Fibroblast of villous mesenchyme (primary cell): ENCODE measurements around the gene ANKRD11. TPM values are rescaled to one million over a fixed set of nuclear protein-coding genes. Genes with fewer than 3 reads are reported as not detected.
A peak's percentile ranks its signal among the peaks of the same experiment; 100 is the strongest.
"Not testable (repeated sequence)": the region's sequence is repeated elsewhere in the genome, so short reads cannot be mapped to it uniquely, and the experiment has no call there.

Experiments used
- DNase-seq: peaks from one replicate; pipeline ENCODE4 v3.0.0-alpha.2; 2010; ENCODE audit warnings: low read depth
- H3K4me3 ChIP-seq: 2 replicates; pipeline ENCODE4 v1.5.1; 2011; ENCODE audit warnings: low read depth, mild to moderate bottlenecking, low read length
- CTCF ChIP-seq: IDR thresholded peaks from 2 replicates; pipeline ENCODE4 v1.5.1; 2012; ENCODE audit warnings: low read depth, mild to moderate bottlenecking, low read length; ENCODE audit not compliant: insufficient read depth
- total RNA-seq: library from RNA; depleted of rRNA; stranded (reverse); fragments of >200 nt; gene quantifications from 2 replicates; pipeline ENCODE4 v1.2.3, GENCODE V29; 2012

ANKRD11 gene
- total RNA-seq, 1 donor: 69.5 TPM

DNA sequence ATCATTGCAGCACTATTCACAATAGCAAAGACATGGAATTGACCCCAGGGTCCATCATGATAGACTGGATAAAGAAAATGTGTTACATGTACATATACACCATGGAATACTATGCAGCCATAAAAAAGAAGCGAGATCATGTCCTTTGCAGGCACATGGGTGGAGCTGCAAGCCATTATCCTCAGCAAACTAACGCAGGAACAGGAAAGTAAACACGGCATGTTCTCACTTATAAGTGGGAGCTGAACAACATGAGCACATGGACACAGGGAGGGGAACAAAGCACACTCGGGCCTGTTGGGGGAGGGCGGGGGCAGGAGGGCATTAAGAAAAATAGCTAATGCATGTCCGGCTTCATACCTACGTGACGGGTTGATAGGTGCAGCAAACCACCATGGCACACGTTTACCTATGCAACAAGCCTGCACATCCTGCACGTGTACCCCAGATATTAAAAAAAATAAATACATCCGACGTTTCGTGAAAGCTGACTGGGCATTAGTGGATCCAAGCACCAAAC is 243.9 kb downstream of the ANKRD11 start:
- TF ChIP-seq CTCF: no peak
- DNase-seq: no peak
- peak overlapping the region; percentile 53 for H3K4me3 ChIP-seq

DNA sequence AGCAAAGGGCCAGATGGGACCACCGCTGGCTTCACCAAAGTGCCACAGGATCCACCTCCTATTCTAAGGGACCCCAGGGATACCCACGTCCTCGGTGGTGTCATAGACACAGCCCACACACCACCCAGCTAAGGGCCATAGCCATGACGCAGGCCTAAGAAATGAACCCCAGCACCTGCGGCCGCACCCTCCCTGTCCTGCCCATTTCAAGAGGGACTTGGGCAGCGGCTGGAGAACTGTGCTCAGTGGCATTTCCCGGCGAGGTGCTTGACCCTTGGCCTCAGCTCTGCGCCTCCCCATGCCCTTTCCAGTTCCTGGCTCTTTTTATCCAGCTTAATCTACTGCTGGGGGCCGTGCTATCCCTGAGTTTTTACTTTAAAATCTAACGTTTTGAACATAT is 245.6 kb downstream of the ANKRD11 start:
- no peak for TF ChIP-seq CTCF
- no peak for DNase-seq
- H3K4me3 ChIP-seq: no peak overlapping the region

DNA sequence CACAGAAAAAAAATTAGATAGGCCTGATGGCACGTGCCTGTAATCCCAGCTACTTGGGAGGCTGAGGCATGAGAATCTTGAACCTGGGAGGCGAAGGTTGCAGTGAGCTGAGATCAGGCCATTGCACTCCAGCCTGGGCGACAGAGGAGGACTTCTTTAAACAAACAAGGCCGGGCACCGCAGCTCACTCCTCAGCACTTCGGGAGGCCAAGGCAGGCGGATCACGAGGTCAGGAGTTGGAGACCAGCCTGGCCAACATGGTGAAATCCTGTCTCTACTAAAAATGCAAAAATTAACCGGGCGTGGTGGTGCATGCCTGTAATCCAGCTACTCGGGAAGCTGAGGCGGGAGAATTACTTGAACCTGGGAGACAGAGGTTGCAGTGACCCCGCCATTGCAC is 246.1 kb downstream of the ANKRD11 start:
- DNase-seq, H3K4me3 ChIP-seq: not testable (repeated sequence)

GRCh38 chr16:89243664-89244063 is 246.7 kb downstream of the ANKRD11 start:
- no peak for TF ChIP-seq CTCF
- no peak overlapping the region for H3K4me3 ChIP-seq
- no peak for DNase-seq

DNA sequence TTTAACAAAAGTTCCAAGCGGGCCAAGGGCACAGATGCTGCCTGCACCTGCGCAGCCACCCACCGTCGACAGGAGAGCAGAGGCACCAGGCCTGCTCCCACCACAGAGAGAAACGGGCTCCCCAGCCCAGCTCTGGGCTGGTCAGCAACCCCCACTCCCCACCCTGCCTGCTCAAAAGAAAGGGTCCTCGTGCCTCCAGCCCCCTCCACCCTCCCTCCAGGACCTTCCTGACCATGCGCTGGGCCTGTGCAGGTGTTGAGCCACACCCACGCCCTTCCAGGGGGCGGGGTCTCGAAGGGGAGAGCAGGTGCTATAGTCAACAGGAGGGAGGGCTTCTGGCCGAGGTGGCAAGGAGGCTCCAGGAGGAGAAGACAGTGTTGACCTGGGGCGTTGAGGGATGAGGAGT is 247.6 kb downstream of the ANKRD11 start:
- no peak for DNase-seq
- TF ChIP-seq CTCF: no peak
- H3K4me3 ChIP-seq: no peak overlapping the region

DNA sequence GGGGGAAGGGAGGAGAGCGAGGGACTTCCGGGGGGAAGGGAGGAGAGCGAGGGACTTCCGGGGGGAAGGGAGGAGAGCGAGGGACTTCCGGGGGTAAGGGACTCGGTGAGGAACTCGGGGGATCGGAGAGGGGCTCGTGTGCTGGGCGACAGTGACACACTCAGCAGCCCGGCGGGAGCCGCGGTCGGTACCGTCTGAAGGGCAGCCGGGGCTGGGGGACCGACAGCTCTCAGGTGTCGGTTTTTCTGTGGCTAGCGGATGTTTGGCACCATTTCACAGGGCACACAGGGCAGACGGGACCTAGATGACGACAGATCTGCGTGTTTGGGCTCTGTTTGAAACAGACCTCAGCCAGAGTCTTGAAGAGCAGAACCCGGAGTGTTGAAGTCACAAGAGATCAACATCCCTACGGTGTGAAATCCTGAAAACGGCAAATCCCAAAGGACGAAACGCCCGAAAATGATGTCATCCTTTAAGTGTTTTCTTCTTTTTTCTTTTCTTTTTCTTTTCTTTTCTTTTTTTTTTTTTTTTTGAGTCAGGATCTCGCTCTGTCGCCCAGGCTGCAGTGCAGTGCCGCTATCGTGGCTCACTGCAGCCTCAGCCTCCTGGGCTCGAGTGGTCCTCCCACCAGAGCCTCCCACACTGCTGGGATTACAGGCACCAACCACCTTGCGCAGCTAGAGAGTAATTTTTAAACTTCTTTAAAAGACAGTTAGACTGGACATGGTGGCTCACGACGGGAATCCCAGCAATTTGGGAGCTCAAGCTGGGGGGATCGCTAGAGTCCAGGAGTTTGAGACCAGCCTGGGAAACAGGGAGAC is 249.0 kb downstream of the ANKRD11 start:
- DNase-seq: peak; percentile 89
- no peak for TF ChIP-seq CTCF

GRCh38 chr16:89237733-89238132 is 252.6 kb downstream of the ANKRD11 start:
- DNase-seq: no peak
- TF ChIP-seq CTCF: no peak
- H3K4me3 ChIP-seq: no peak overlapping the region

More for the DNA sequence above, 249.0 kb downstream of the ANKRD11 start:
- H3K4me3 ChIP-seq: peak overlapping the region; percentile 95
